WTC11 (cell line): ENCODE data around the gene GAPDHS. TPM values are rescaled to one million over a fixed set of nuclear protein-coding genes. Genes with fewer than 3 reads are reported as not detected.
A peak's percentile ranks its signal among the peaks of the same experiment; 100 is the strongest.

Experiments
- ATAC-seq: fragments of 200-7000 bp; cut with Tn5 transposase; 2 replicates; pipeline ENCODE4 v1.10.0; 2021; ENCODE audit warnings: mild to moderate bottlenecking, moderate library complexity
- CTCF ChIA-PET: fragments of 300-600 bp; sonication (Branson Sonifier 250); formaldehyde crosslinking; loops from one replicate; lab custom pipeline; 2021; ENCODE audit warnings: antibody characterized with exemption; lab: Charles Lee
- POLR2A ChIA-PET: fragments of 350-600 bp; sonication (Branson Sonifier 250); formaldehyde crosslinking; loops from one replicate; lab custom pipeline; 2021; ENCODE audit warnings: antibody characterized with exemption; lab: Charles Lee
- DNase-seq: peaks from one replicate; pipeline ENCODE4 v3.0.0; 2021; ENCODE audit warnings: low spot score
- H3K27ac Mint-ChIP-seq: 2 replicates; pipeline ENCODE4 v1.8.0; 2021; ENCODE audit warnings: mixed read lengths
- H3K27me3 Mint-ChIP-seq: 2 replicates; pipeline ENCODE4 v1.8.0; 2021; ENCODE audit warnings: low read depth, mild to moderate bottlenecking, moderate library complexity, mixed read lengths
- H3K36me3 Mint-ChIP-seq: 2 replicates; pipeline ENCODE4 v1.8.0; 2021; ENCODE audit warnings: mixed read lengths
- H3K4me1 Mint-ChIP-seq: 2 replicates; pipeline ENCODE4 v1.8.0; 2022; ENCODE audit warnings: mixed read lengths
- H3K4me3 Mint-ChIP-seq: 2 replicates; pipeline ENCODE4 v1.8.0; 2021; ENCODE audit warnings: mild to moderate bottlenecking, moderate library complexity, mixed read lengths
- H3K9me3 Mint-ChIP-seq: 2 replicates; pipeline ENCODE4 v1.8.0; 2021; ENCODE audit warnings: mixed read lengths
- AFF4 ChIP-seq: sonication (generic); formaldehyde crosslinking; IDR thresholded peaks from 2 replicates; pipeline ENCODE4 v1.8.1; 2023; ENCODE audit warnings: mild to moderate bottlenecking, missing genetic modification reagents, borderline replicate concordance
- ARID4B ChIP-seq: sonication (generic); formaldehyde crosslinking; IDR thresholded peaks from 2 replicates; pipeline ENCODE4 v1.8.0; 2023; ENCODE audit warnings: missing genetic modification reagents, mild to moderate bottlenecking, borderline replicate concordance
- CDX4 ChIP-seq: fragments of 250-450 bp; sonication (Bioruptor Pico); IDR thresholded peaks from 2 replicates; pipeline ENCODE4 v1.9.0; 2021; ENCODE audit warnings: moderate library complexity, mild to moderate bottlenecking, inconsistent platforms, borderline replicate concordance
- E2F1 ChIP-seq: sonication (generic); formaldehyde crosslinking; IDR thresholded peaks from 2 replicates; pipeline ENCODE4 v1.8.0; 2022; ENCODE audit warnings: mild to moderate bottlenecking, missing genetic modification reagents
- E2F4 ChIP-seq: sonication (generic); formaldehyde crosslinking; IDR thresholded peaks from 2 replicates; pipeline ENCODE4 v1.8.1; 2022; ENCODE audit warnings: low read depth, mild to moderate bottlenecking, moderate library complexity, missing genetic modification reagents, borderline replicate concordance
- ELF4 ChIP-seq: sonication (generic); formaldehyde crosslinking; IDR thresholded peaks from 2 replicates; pipeline ENCODE4 v1.8.1; 2022; ENCODE audit warnings: low read depth, mild to moderate bottlenecking, moderate library complexity, missing genetic modification reagents
- IRF1 ChIP-seq: sonication (generic); formaldehyde crosslinking; IDR thresholded peaks from 2 replicates; pipeline ENCODE4 v1.8.0; 2023; ENCODE audit warnings: missing genetic modification reagents
- NFYB ChIP-seq: sonication (generic); formaldehyde crosslinking; conservative IDR thresholded peaks from 2 replicates; pipeline ENCODE4 v1.8.0; 2022; ENCODE audit warnings: low read depth, missing genetic modification reagents
- NR2C2 ChIP-seq: sonication (generic); formaldehyde crosslinking; IDR thresholded peaks from 2 replicates; pipeline ENCODE4 v1.8.0; 2022; ENCODE audit warnings: mild to moderate bottlenecking, missing genetic modification reagents
- SMAD3 ChIP-seq: sonication (generic); formaldehyde crosslinking; IDR thresholded peaks from 2 replicates; pipeline ENCODE4 v1.8.0; 2022; ENCODE audit warnings: missing genetic modification reagents, mild to moderate bottlenecking, borderline replicate concordance
- ZNF281 ChIP-seq: sonication (generic); formaldehyde crosslinking; IDR thresholded peaks from 2 replicates; pipeline ENCODE4 v1.8.0; 2023; ENCODE audit warnings: mild to moderate bottlenecking, missing genetic modification reagents
- ZNF423 ChIP-seq: fragments of 250-450 bp; sonication (Bioruptor Pico); IDR thresholded peaks from 2 replicates; pipeline ENCODE4 v2.1.2; 2022; ENCODE audit warnings: mild to moderate bottlenecking, moderate library complexity
- total RNA-seq: library from RNA; stranded (reverse); gene quantifications from 3 replicates; pipeline ENCODE4 v1.2.3, GENCODE V29; 2021

GAPDHS gene
- total RNA-seq, 1 experiment from 2014 or later: 0.20 TPM

- TF ChIP-seq ZNF281 (CRISPR knock-in tag) (no peak), E2F4 (CRISPR knock-in tag) (no peak), CDX4 (no peak), AFF4 (no peak)
Measured at GRCh38 chr19:35522745-35523327, 10.4 kb upstream of the GAPDHS start (continued).

GRCh38 chr19:35524181-35524837, 8.9 kb upstream of the GAPDHS start:
- Mint-ChIP-seq H3K9me3 (0 out of 2 replicates have a peak, but pooled peaks cover 4% of the 10 kb centered on the region), H3K4me3 (peak overlapping the region; percentile 65), H3K4me1 (peaks cover 39% of the 10 kb centered on the region), H3K27me3 (peaks cover 8% of the 10 kb centered on the region), H3K27ac (no peak overlapping the region), H3K36me3 (no peaks in the 10 kb centered on the region)
- ChIA-PET POLR2A (interaction anchor here (1.0 kb wide), 1 partner anchor 14 kb away, joined by 4 read pairs; no protein-coding TSS in a partner anchor), CTCF (interaction anchor here (1.2 to 3.2 kb wide), 6 partner anchors 10 to 94 kb away, joined by 3 to 17 read pairs (median 4); no protein-coding TSS in a partner anchor)
- ATAC-seq (peak; percentile 70), DNase-seq (peak; percentile 32)
- TF ChIP-seq NR2C2 (CRISPR knock-in tag) (no peak), ZNF423 (CRISPR knock-in tag) (peak; percentile 29; the same call in 1 of the 2 replicates), NFYB (no peak)

- DNase-seq: no peak
- Mint-ChIP-seq H3K27me3 (peaks cover 16% of the 10 kb centered on the region), H3K4me1 (peaks cover 34% of the 10 kb centered on the region), H3K36me3 (no peaks in the 10 kb centered on the region), H3K4me3 (no peak overlapping the region), H3K27ac (no peak overlapping the region), H3K9me3 (0 out of 2 replicates have a peak, but pooled peaks cover 4% of the 10 kb centered on the region)
- ChIA-PET POLR2A (interaction anchor here (1.4 kb wide), 1 partner anchor 24 kb away, joined by 3 read pairs; no protein-coding TSS in a partner anchor), CTCF (interaction anchor here (0.5 to 3.2 kb wide), 4 partner anchors 12 to 31 kb away, joined by 3 to 17 read pairs (median 5); no protein-coding TSS in a partner anchor)
- no peak for ATAC-seq
- no peak for TF ChIP-seq SMAD3 (CRISPR knock-in tag)
- no peak for TF ChIP-seq ELF4
- TF ChIP-seq ARID4B (CRISPR knock-in tag): no peak
- no peak for TF ChIP-seq IRF1
- TF ChIP-seq E2F1 (CRISPR knock-in tag): no peak
Measured at GRCh38 chr19:35525873-35526272, 7.4 kb upstream of the GAPDHS start.
